Nephron progenitor cell (in vitro differentiated cells): ENCODE measurements around the gene PLEKHA5.

ENCODE experiments used
- DNase-seq: peaks from one replicate; pipeline ENCODE4 v3.0.0; 2021
- H3K27ac Mint-ChIP-seq: 2 replicates; pipeline ENCODE4 v1.8.0; 2021; ENCODE audit warnings: mild to moderate bottlenecking, moderate library complexity, mixed read lengths
- H3K27me3 Mint-ChIP-seq: 2 replicates; pipeline ENCODE4 v1.8.0; 2021; ENCODE audit warnings: mild to moderate bottlenecking, low read depth, mixed read lengths; ENCODE audit not compliant: poor library complexity
- H3K36me3 Mint-ChIP-seq: 2 replicates; pipeline ENCODE4 v1.8.0; 2021; ENCODE audit warnings: low read depth, mixed read lengths
- H3K4me1 Mint-ChIP-seq: 2 replicates; pipeline ENCODE4 v1.8.0; 2021; ENCODE audit warnings: mixed read lengths
- H3K4me3 Mint-ChIP-seq: 2 replicates; pipeline ENCODE4 v1.8.0; 2021; ENCODE audit warnings: mild to moderate bottlenecking, moderate library complexity, mixed read lengths
- H3K9me3 Mint-ChIP-seq: 2 replicates; pipeline ENCODE4 v1.8.0; 2021; ENCODE audit warnings: mild to moderate bottlenecking, moderate library complexity, mixed read lengths
- TF ChIP-seq, protein P1 (sequence below): fragments of 200-600 bp; sonication (generic); IDR thresholded peaks from 2 replicates; pipeline ENCODE4 v1.5.0; 2021; ENCODE audit warnings: antibody characterized with exemption

The PLEKHA5 gene

DNA sequence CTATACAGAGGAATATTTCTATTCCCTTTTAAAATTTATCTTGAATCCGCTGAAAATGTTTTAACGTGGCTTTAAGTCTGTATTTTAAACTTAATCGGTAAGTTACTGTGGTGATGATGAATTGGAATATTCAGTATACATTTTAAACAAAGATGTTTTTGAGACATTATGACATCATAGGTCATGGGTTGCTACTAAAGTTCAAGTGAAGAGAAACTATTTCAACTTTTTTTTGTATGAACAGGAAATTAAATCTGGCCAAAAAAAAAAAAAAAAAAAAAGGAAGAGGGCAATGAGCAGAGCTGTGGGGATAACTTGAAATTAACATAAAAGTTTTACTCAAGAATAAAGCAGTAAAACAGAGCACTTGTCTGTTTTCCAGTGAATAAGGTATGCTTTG lies 109.0 kb downstream of the PLEKHA5 start:
- no peaks in the 10 kb centered on the region for H3K9me3 Mint-ChIP-seq
- H3K27me3 Mint-ChIP-seq = no peaks in the 10 kb centered on the region
- DNase-seq = no peak
- H3K27ac Mint-ChIP-seq = no peak overlapping the region
- H3K4me3 Mint-ChIP-seq = no peak overlapping the region
- TF ChIP-seq, protein P1, sequence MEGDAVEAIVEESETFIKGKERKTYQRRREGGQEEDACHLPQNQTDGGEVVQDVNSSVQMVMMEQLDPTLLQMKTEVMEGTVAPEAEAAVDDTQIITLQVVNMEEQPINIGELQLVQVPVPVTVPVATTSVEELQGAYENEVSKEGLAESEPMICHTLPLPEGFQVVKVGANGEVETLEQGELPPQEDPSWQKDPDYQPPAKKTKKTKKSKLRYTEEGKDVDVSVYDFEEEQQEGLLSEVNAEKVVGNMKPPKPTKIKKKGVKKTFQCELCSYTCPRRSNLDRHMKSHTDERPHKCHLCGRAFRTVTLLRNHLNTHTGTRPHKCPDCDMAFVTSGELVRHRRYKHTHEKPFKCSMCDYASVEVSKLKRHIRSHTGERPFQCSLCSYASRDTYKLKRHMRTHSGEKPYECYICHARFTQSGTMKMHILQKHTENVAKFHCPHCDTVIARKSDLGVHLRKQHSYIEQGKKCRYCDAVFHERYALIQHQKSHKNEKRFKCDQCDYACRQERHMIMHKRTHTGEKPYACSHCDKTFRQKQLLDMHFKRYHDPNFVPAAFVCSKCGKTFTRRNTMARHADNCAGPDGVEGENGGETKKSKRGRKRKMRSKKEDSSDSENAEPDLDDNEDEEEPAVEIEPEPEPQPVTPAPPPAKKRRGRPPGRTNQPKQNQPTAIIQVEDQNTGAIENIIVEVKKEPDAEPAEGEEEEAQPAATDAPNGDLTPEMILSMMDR = no peak
- peaks cover 38% of the 10 kb centered on the region for H3K4me1 Mint-ChIP-seq
- H3K36me3 Mint-ChIP-seq = no peaks in the 10 kb centered on the region

DNA sequence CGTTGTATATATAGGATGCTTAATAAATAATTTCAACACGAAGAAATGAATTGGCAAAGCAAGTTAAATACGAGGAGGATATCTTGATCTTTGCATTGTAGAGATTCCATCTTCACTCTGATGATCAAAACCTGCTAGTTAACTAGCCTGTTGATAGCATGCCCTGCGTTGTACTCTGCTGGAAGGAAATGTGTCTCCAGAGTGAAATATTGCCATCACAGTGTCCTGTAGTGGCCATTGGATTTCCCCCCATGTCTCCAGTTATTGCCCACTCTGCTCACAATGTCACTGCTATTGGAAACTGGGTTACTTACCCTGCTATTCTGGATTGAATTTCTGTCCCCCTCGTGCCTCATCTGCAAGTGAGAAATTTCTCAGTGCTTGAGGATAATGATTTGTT lies 109.6 kb downstream of the PLEKHA5 start:
- Mint-ChIP-seq H3K4me1 (peaks cover 33% of the 10 kb centered on the region), H3K4me3 (no peak overlapping the region), H3K36me3 (no peaks in the 10 kb centered on the region), H3K9me3 (no peaks in the 10 kb centered on the region), H3K27me3 (no peaks in the 10 kb centered on the region), H3K27ac (peak overlapping the region; percentile 46)
- TF ChIP-seq, protein P1 = no peak
- DNase-seq = no peak

DNA sequence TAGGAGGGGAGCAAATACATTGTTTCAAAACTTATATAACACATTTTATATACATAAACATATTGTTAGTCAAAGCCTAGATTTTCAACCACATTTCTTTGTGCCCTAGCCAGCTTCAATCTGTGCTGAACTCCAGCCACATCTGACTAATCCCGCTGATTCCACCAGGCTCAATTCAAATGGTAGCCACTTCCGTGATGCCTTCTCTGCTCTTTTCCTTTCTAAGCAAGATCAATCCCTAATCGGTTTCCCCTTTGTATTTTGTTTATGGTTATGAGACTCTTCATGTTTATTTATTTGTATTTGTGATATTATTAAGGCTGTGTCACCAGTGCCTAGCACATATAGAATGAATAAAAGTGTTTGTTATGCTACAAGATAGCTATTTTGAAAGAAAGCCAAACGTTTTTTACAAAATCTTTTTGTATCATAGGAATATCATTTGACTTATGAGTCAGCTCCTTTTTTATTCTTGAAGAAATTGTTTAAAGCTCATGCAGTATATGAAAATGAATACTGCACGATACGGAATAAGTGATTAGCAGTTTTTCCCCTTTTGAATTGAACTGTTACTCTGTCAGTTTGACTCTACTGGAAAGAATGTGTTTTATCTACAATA lies 110.2 kb downstream of the PLEKHA5 start:
- TF ChIP-seq, protein P1 = no peak
- no peaks in the 10 kb centered on the region for H3K27me3 Mint-ChIP-seq
- peaks cover 27% of the 10 kb centered on the region for H3K4me1 Mint-ChIP-seq
- DNase-seq = no peak
- no peaks in the 10 kb centered on the region for H3K9me3 Mint-ChIP-seq
- no peaks in the 10 kb centered on the region for H3K36me3 Mint-ChIP-seq
- peak overlapping the region; percentile 33 for H3K27ac Mint-ChIP-seq
- no peak overlapping the region for H3K4me3 Mint-ChIP-seq

DNA sequence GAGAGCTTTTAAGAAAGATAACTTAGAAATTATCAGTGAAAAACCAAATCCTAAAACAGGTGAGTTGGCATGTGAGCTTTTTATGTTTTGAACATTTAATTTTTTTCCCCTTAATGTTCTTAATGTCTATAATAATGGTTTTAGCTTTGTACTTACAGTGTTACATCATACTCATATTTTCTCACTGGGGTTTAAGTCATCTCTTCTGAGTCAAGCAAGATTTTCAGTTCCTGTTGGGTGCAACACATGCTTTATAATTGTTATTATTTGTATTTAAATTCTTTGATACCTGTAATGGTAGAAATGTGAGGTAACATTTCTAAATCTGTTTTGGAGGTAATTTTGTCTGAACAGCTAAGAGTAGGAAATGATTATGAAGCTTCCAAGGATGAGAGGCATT lies 113.0 kb downstream of the PLEKHA5 start:
- Mint-ChIP-seq H3K27me3 (no peaks in the 10 kb centered on the region), H3K27ac (no peak overlapping the region), H3K9me3 (no peaks in the 10 kb centered on the region), H3K4me1 (peaks cover 24% of the 10 kb centered on the region), H3K36me3 (no peaks in the 10 kb centered on the region), H3K4me3 (no peak overlapping the region)
- TF ChIP-seq, protein P1 = no peak
- no peak for DNase-seq

DNA sequence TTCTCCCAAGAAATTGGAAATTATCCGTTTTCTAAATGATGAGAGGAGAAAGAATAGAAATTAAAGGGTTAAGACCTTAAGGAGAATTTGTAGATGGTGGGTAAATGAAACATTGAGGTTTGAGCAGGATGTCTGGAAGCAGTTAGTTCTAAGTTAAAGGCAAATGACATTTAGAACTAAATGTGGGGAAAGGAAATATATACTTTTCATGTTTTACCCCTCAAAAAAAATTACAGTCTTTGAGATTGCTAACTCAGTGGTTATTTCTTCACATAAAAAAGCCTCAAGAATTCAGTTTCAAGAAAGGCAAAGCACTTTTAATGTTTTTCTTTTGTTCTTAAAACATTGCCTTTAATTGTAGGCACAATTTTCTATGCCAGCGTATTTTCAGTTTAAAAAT lies 114.0 kb downstream of the PLEKHA5 start:
- no peak overlapping the region for H3K4me3 Mint-ChIP-seq
- H3K27ac Mint-ChIP-seq = no peak overlapping the region
- H3K27me3 Mint-ChIP-seq = no peaks in the 10 kb centered on the region
- DNase-seq = no peak
- H3K36me3 Mint-ChIP-seq = no peaks in the 10 kb centered on the region
- H3K9me3 Mint-ChIP-seq = no peaks in the 10 kb centered on the region
- TF ChIP-seq, protein P1 = no peak
- H3K4me1 Mint-ChIP-seq = peaks cover 21% of the 10 kb centered on the region

DNA sequence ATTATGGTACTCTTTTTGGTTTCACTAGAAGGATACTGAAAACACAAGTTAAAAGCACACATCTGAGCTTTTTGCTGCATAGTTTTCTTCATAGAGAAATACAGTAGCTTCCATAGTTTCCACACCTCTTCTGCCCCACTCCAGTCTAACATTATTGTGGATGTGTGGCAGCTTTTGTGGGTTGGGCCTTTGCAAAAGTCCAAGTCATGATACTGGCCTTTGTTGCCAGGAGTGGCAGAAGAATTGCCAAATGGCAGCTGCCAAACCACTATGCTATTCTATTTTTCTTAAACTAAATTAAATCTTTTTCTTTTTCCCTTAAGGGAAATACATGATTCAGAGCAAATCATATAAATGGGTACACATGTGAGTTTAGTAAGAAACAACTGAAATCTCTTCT lies 114.8 kb downstream of the PLEKHA5 start:
- no peak for DNase-seq
- H3K27me3 Mint-ChIP-seq = no peaks in the 10 kb centered on the region
- H3K4me1 Mint-ChIP-seq = peaks cover 14% of the 10 kb centered on the region
- TF ChIP-seq, protein P1 = no peak
- no peak overlapping the region for H3K4me3 Mint-ChIP-seq
- no peak overlapping the region for H3K27ac Mint-ChIP-seq
- H3K36me3 Mint-ChIP-seq = no peaks in the 10 kb centered on the region
- no peaks in the 10 kb centered on the region for H3K9me3 Mint-ChIP-seq
